ENCODE results near the gene IREB2.

IREB2 gene

GRCh38 chr15:78440375-78441373 is 2.7 kb downstream of the IREB2 start:
- no peaks in the 10 kb centered on the region for H3K9me3 ChIP-seq (ENCODE audit: control insufficient read depth, insufficient read depth, low read length)
- no peak overlapping the region for H3K9ac ChIP-seq (ENCODE audit: low read depth, low read length)
- no peaks in the 10 kb centered on the region for H3K27me3 ChIP-seq (ENCODE audit: control insufficient read depth, insufficient read depth, low read length)
- no peak overlapping the region for H3K4me3 ChIP-seq (ENCODE audit: low read depth, low read length)
- H3K36me3 ChIP-seq (ENCODE audit: control insufficient read depth, insufficient read depth, low read length) = peaks cover 10% of the 10 kb centered on the region
- no peaks in the 10 kb centered on the region for H3K4me1 ChIP-seq (ENCODE audit: control insufficient read depth, insufficient read depth, low read length)

- no peak overlapping the region for H3K4me3 ChIP-seq (ENCODE audit: low read depth, low read length)
- no peaks in the 10 kb centered on the region for H3K27me3 ChIP-seq (ENCODE audit: control insufficient read depth, insufficient read depth, low read length)
- H3K9me3 ChIP-seq (ENCODE audit: control insufficient read depth, insufficient read depth, low read length) = no peaks in the 10 kb centered on the region
- no peaks in the 10 kb centered on the region for H3K4me1 ChIP-seq (ENCODE audit: control insufficient read depth, insufficient read depth, low read length)
- H3K9ac ChIP-seq (ENCODE audit: low read depth, low read length) = no peak overlapping the region
- H3K36me3 ChIP-seq (ENCODE audit: control insufficient read depth, insufficient read depth, low read length) = peaks cover 8% of the 10 kb centered on the region
Observed at GRCh38 chr15:78444255-78444654, 6.2 kb downstream of the IREB2 start.

- H3K4me3 ChIP-seq (ENCODE audit: low read depth, low read length) = no peak overlapping the region
- no peak overlapping the region for H3K9ac ChIP-seq (ENCODE audit: low read depth, low read length)
- H3K36me3 ChIP-seq (ENCODE audit: control insufficient read depth, insufficient read depth, low read length) = peaks cover 8% of the 10 kb centered on the region
- H3K9me3 ChIP-seq (ENCODE audit: control insufficient read depth, insufficient read depth, low read length) = no peaks in the 10 kb centered on the region
- no peaks in the 10 kb centered on the region for H3K27me3 ChIP-seq (ENCODE audit: control insufficient read depth, insufficient read depth, low read length)
- H3K4me1 ChIP-seq (ENCODE audit: control insufficient read depth, insufficient read depth, low read length) = no peaks in the 10 kb centered on the region
Observed at GRCh38 chr15:78445875-78446274, 7.9 kb downstream of the IREB2 start.

GRCh38 chr15:78446551-78446950 is 8.5 kb downstream of the IREB2 start:
- Histone ChIP-seq H3K4me1 (ENCODE audit: control insufficient read depth, insufficient read depth, low read length) (no peaks in the 10 kb centered on the region), H3K9ac (ENCODE audit: low read depth, low read length) (no peak overlapping the region), H3K4me3 (ENCODE audit: low read depth, low read length) (no peak overlapping the region), H3K27me3 (ENCODE audit: control insufficient read depth, insufficient read depth, low read length) (no peaks in the 10 kb centered on the region), H3K36me3 (ENCODE audit: control insufficient read depth, insufficient read depth, low read length) (peaks cover 8% of the 10 kb centered on the region), H3K9me3 (ENCODE audit: control insufficient read depth, insufficient read depth, low read length) (no peaks in the 10 kb centered on the region)

GRCh38 chr15:78448441-78449219 is 10.6 kb downstream of the IREB2 start:
- H3K36me3 ChIP-seq (ENCODE audit: control insufficient read depth, insufficient read depth, low read length) = no peaks in the 10 kb centered on the region
- H3K4me3 ChIP-seq (ENCODE audit: low read depth, low read length) = no peak overlapping the region
- H3K9ac ChIP-seq (ENCODE audit: low read depth, low read length) = no peak overlapping the region
- no peaks in the 10 kb centered on the region for H3K27me3 ChIP-seq (ENCODE audit: control insufficient read depth, insufficient read depth, low read length)
- no peaks in the 10 kb centered on the region for H3K9me3 ChIP-seq (ENCODE audit: control insufficient read depth, insufficient read depth, low read length)
- peaks cover 7% of the 10 kb centered on the region for H3K4me1 ChIP-seq (ENCODE audit: control insufficient read depth, insufficient read depth, low read length)

GRCh38 chr15:78449220-78449999 is 11.4 kb downstream of the IREB2 start:
- Histone ChIP-seq H3K9me3 (ENCODE audit: control insufficient read depth, insufficient read depth, low read length) (no peaks in the 10 kb centered on the region), H3K36me3 (ENCODE audit: control insufficient read depth, insufficient read depth, low read length) (no peaks in the 10 kb centered on the region), H3K27me3 (ENCODE audit: control insufficient read depth, insufficient read depth, low read length) (no peaks in the 10 kb centered on the region), H3K4me1 (ENCODE audit: control insufficient read depth, insufficient read depth, low read length) (peaks cover 7% of the 10 kb centered on the region), H3K9ac (ENCODE audit: low read depth, low read length) (no peak overlapping the region), H3K4me3 (ENCODE audit: low read depth, low read length) (no peak overlapping the region)

GRCh38 chr15:78450285-78450858 is 12.4 kb downstream of the IREB2 start:
- Histone ChIP-seq H3K4me1 (ENCODE audit: control insufficient read depth, insufficient read depth, low read length) (peaks cover 7% of the 10 kb centered on the region), H3K36me3 (ENCODE audit: control insufficient read depth, insufficient read depth, low read length) (no peaks in the 10 kb centered on the region), H3K9me3 (ENCODE audit: control insufficient read depth, insufficient read depth, low read length) (no peaks in the 10 kb centered on the region), H3K9ac (ENCODE audit: low read depth, low read length) (no peak overlapping the region), H3K4me3 (ENCODE audit: low read depth, low read length) (no peak overlapping the region), H3K27me3 (ENCODE audit: control insufficient read depth, insufficient read depth, low read length) (no peaks in the 10 kb centered on the region)

GRCh38 chr15:78452485-78452884 is 14.5 kb downstream of the IREB2 start:
- no peaks in the 10 kb centered on the region for H3K9me3 ChIP-seq (ENCODE audit: control insufficient read depth, insufficient read depth, low read length)
- no peak overlapping the region for H3K9ac ChIP-seq (ENCODE audit: low read depth, low read length)
- H3K4me3 ChIP-seq (ENCODE audit: low read depth, low read length) = no peak overlapping the region
- H3K36me3 ChIP-seq (ENCODE audit: control insufficient read depth, insufficient read depth, low read length) = no peaks in the 10 kb centered on the region
- no peaks in the 10 kb centered on the region for H3K27me3 ChIP-seq (ENCODE audit: control insufficient read depth, insufficient read depth, low read length)
- H3K4me1 ChIP-seq (ENCODE audit: control insufficient read depth, insufficient read depth, low read length) = peaks cover 7% of the 10 kb centered on the region

GRCh38 chr15:78453447-78453846 is 15.4 kb downstream of the IREB2 start:
- Histone ChIP-seq H3K4me3 (ENCODE audit: low read depth, low read length) (no peak overlapping the region), H3K36me3 (ENCODE audit: control insufficient read depth, insufficient read depth, low read length) (no peaks in the 10 kb centered on the region), H3K27me3 (ENCODE audit: control insufficient read depth, insufficient read depth, low read length) (no peaks in the 10 kb centered on the region), H3K9ac (ENCODE audit: low read depth, low read length) (no peak overlapping the region), H3K9me3 (ENCODE audit: control insufficient read depth, insufficient read depth, low read length) (no peaks in the 10 kb centered on the region), H3K4me1 (ENCODE audit: control insufficient read depth, insufficient read depth, low read length) (peaks cover 7% of the 10 kb centered on the region)

- Histone ChIP-seq H3K4me1 (ENCODE audit: control insufficient read depth, insufficient read depth, low read length) (peaks cover 7% of the 10 kb centered on the region), H3K36me3 (ENCODE audit: control insufficient read depth, insufficient read depth, low read length) (no peaks in the 10 kb centered on the region), H3K9ac (ENCODE audit: low read depth, low read length) (no peak overlapping the region), H3K4me3 (ENCODE audit: low read depth, low read length) (no peak overlapping the region), H3K9me3 (ENCODE audit: control insufficient read depth, insufficient read depth, low read length) (no peaks in the 10 kb centered on the region), H3K27me3 (ENCODE audit: control insufficient read depth, insufficient read depth, low read length) (no peaks in the 10 kb centered on the region)
Observed at GRCh38 chr15:78454992-78455391, 17.0 kb downstream of the IREB2 start.

- Histone ChIP-seq H3K4me1 (ENCODE audit: control insufficient read depth, insufficient read depth, low read length) (peaks cover 7% of the 10 kb centered on the region), H3K4me3 (ENCODE audit: low read depth, low read length) (no peak overlapping the region), H3K27me3 (ENCODE audit: control insufficient read depth, insufficient read depth, low read length) (no peaks in the 10 kb centered on the region), H3K36me3 (ENCODE audit: control insufficient read depth, insufficient read depth, low read length) (no peaks in the 10 kb centered on the region), H3K9ac (ENCODE audit: low read depth, low read length) (no peak overlapping the region), H3K9me3 (ENCODE audit: control insufficient read depth, insufficient read depth, low read length) (no peaks in the 10 kb centered on the region)
Observed at GRCh38 chr15:78455749-78456148, 17.7 kb downstream of the IREB2 start.
